Endodermal cell (in vitro differentiated cells): ENCODE measurements around the gene CR1. TPM values are rescaled to one million over a fixed set of nuclear protein-coding genes. Genes with fewer than 3 reads are reported as not detected.
"Not testable (repeated sequence)": the region's sequence is repeated elsewhere in the genome, so short reads cannot be mapped to it uniquely, and the experiment has no call there.

ENCODE experiments used
- DNase-seq: peaks from one replicate; pipeline ENCODE4 v3.0.0-alpha.2; 2017
- H3K27ac ChIP-seq: 2 replicates; pipeline ENCODE4 v1.5.1; 2013; ENCODE audit warnings: mild to moderate bottlenecking, low read depth, low read length, moderate library complexity
- H3K27me3 ChIP-seq: 2 replicates; pipeline ENCODE4 v1.6.1; 2013; ENCODE audit warnings: mild to moderate bottlenecking, low read length, moderate library complexity; ENCODE audit not compliant: insufficient read depth, control insufficient read depth, poor library complexity, severe bottlenecking
- H3K36me3 ChIP-seq: 2 replicates; pipeline ENCODE4 v1.7.0; 2013; ENCODE audit warnings: mild to moderate bottlenecking, low read length, moderate library complexity; ENCODE audit not compliant: control insufficient read depth, insufficient read depth
- H3K4me1 ChIP-seq: one replicate; pipeline ENCODE4 v1.7.0; 2013; ENCODE audit warnings: low read length; ENCODE audit not compliant: control insufficient read depth, insufficient read depth
- H3K4me3 ChIP-seq: 2 replicates; pipeline ENCODE4 v1.5.1; 2013; ENCODE audit warnings: mild to moderate bottlenecking, low read length, moderate library complexity
- H3K9ac ChIP-seq: 2 replicates; pipeline ENCODE4 v1.6.1; 2013; ENCODE audit warnings: mild to moderate bottlenecking, low read length, moderate library complexity; ENCODE audit not compliant: poor library complexity, severe bottlenecking; ENCODE audit errors: extremely low read depth
- H3K9me3 ChIP-seq: 2 replicates; pipeline ENCODE4 v1.6.1; 2013; ENCODE audit warnings: mild to moderate bottlenecking, low read length, moderate library complexity; ENCODE audit not compliant: control insufficient read depth
- H3K27ac Mint-ChIP-seq: 2 replicates; pipeline ENCODE4 v1.8.0; 2020; ENCODE audit warnings: mixed read lengths
- H3K27me3 Mint-ChIP-seq: 2 replicates; pipeline ENCODE4 v1.8.0; 2021; ENCODE audit warnings: mild to moderate bottlenecking, mixed read lengths; ENCODE audit not compliant: insufficient read depth
- H3K36me3 Mint-ChIP-seq: 2 replicates; pipeline ENCODE4 v1.8.0; 2020; ENCODE audit warnings: low read depth, mixed read lengths
- H3K4me1 Mint-ChIP-seq: 2 replicates; pipeline ENCODE4 v1.8.0; 2020; ENCODE audit warnings: mixed read lengths
- H3K4me3 Mint-ChIP-seq: 2 replicates; pipeline ENCODE4 v1.8.0; 2020; ENCODE audit warnings: mild to moderate bottlenecking, moderate library complexity, mixed read lengths
- H3K9me3 Mint-ChIP-seq: 2 replicates; pipeline ENCODE4 v1.8.0; 2020; ENCODE audit warnings: mild to moderate bottlenecking, mixed read lengths
- WGBS, 2 experiments: methylation state at CpG; one replicate each; pipeline versions ENCODE4 v1.1.5 to v1.1.7; 2013; ENCODE audit warnings: missing lambda C conversion rate in 2 of 2, mixed read lengths in 1 of 2; ENCODE audit not compliant: insufficient coverage in 1 of 2, insufficient read length in 1 of 2; 5-methylcytosine and 5-hydroxymethylcytosine counted together
- total RNA-seq, 2 donors: library from RNA; stranded (reverse); fragmentation: NEBNext Ultra II Directional in 1 of 2; extraction: Animal tissue kit (Norgen Biotek cat#: 25700) in 1 of 2; gene quantifications; 2 replicates in 1 of 2; 3 replicates in 1 of 2; pipeline ENCODE4 v1.2.1, GENCODE V29; 2021
- TF ChIP-seq, protein P1 (sequence below): fragments of 200-600 bp; sonication (generic); conservative IDR thresholded peaks from 2 replicates; pipeline ENCODE4 v1.5.0; 2021; ENCODE audit warnings: antibody characterized with exemption, mild to moderate bottlenecking

The CR1 gene
- total RNA-seq, 2 donors from 2014 or later: 0.07 TPM; not detected in 1

DNA sequence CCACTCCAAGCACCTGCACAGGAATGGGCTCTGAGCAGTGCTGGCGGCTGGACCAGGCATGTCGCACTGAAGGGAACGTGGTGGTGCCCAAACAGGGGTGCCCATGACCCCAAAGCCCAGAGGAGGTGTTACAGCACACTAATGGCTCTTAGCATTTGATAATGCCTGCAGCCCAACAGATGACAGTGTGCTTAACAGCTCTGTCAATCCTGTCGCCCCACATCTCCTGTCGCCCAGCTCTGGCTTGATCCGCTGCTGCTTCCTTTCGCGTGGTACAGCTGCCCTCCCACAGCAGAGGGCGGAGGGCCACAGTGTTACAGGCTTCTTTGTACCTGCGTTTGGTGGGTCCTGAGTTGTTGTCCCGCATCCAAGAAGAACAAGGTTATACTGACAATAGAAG, 116.8 kb downstream of the CR1 start:
- no peak overlapping the region for H3K4me3 Mint-ChIP-seq
- no peaks in the 10 kb centered on the region for H3K27me3 Mint-ChIP-seq
- Histone ChIP-seq H3K4me1 (no peaks in the 10 kb centered on the region), H3K9me3 (no peaks in the 10 kb centered on the region), H3K36me3 (no peaks in the 10 kb centered on the region), H3K27ac (no peak overlapping the region), H3K27me3 (no peaks in the 10 kb centered on the region), H3K9ac (no peak overlapping the region), H3K4me3 (no peak overlapping the region)
- no peak overlapping the region for H3K27ac Mint-ChIP-seq
- H3K36me3 Mint-ChIP-seq: no peaks in the 10 kb centered on the region
- TF ChIP-seq, protein P1, sequence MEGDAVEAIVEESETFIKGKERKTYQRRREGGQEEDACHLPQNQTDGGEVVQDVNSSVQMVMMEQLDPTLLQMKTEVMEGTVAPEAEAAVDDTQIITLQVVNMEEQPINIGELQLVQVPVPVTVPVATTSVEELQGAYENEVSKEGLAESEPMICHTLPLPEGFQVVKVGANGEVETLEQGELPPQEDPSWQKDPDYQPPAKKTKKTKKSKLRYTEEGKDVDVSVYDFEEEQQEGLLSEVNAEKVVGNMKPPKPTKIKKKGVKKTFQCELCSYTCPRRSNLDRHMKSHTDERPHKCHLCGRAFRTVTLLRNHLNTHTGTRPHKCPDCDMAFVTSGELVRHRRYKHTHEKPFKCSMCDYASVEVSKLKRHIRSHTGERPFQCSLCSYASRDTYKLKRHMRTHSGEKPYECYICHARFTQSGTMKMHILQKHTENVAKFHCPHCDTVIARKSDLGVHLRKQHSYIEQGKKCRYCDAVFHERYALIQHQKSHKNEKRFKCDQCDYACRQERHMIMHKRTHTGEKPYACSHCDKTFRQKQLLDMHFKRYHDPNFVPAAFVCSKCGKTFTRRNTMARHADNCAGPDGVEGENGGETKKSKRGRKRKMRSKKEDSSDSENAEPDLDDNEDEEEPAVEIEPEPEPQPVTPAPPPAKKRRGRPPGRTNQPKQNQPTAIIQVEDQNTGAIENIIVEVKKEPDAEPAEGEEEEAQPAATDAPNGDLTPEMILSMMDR: no peak
- H3K4me1 Mint-ChIP-seq: no peaks in the 10 kb centered on the region
- WGBS, 2 experiments: 87% methylated on average over 9 to 11 of the region's 11 CpGs
- peaks cover 6% of the 10 kb centered on the region for H3K9me3 Mint-ChIP-seq
- peak; percentile 73 for DNase-seq

DNA sequence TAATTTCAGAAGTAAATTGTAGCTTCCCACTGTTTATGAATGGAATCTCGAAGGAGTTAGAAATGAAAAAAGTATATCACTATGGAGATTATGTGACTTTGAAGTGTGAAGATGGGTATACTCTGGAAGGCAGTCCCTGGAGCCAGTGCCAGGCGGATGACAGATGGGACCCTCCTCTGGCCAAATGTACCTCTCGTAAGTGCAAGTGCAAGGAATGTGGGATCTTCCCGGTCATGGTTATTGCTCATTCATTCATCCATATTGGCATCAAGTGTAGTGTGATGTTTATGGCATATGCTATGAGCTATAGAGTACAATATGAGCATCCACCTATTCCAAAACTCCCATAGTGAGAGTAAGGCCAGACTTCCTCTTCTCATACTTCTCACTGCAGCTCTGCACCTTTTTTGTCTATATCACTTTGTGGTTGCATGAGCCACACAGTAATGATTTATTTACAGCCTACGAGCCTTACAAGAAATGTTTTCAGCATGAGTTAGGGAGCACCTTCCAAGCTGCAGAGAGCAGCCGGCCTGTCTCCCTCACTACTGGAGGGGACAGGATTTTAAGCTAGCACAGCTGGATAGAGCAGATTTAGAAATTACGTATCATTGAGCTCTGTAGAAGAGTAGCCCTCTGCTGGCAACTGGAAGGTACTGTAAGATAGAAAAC, 124.0 kb downstream of the CR1 start:
- no peak overlapping the region for H3K27ac Mint-ChIP-seq

DNA sequence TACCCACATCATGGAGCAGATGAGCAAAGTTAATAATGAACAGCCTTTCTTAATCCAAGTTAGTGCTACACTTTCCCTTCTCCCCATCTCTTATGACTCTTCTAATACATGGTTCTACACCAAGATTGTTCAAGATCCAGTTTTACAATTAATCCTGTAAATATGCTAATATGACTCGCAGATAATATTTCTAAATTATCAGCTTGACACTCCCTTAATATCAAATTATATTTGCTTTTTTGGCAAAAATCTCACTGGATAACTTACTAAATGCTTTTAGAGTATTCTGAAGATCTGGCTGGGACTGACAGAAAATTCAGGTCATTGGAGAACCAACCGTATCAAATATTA, 124.6 kb downstream of the CR1 start:
- Mint-ChIP-seq H3K4me1 (no peaks in the 10 kb centered on the region), H3K27me3 (no peaks in the 10 kb centered on the region), H3K4me3 (no peak overlapping the region), H3K36me3 (no peaks in the 10 kb centered on the region), H3K9me3 (peaks cover 5% of the 10 kb centered on the region), H3K27ac (no peak overlapping the region)
- TF ChIP-seq, protein P1: no peak
- H3K4me3 ChIP-seq: no peak overlapping the region
- peaks cover 1% of the 10 kb centered on the region for H3K9me3 ChIP-seq
- 90% methylated on average over 2 of the region's 2 CpGs; no CpG with 5 or more reads in 1 of the 2 experiments for WGBS, 2 experiments
- no peaks in the 10 kb centered on the region for H3K27me3 ChIP-seq
- no peak overlapping the region for H3K9ac ChIP-seq
- no peaks in the 10 kb centered on the region for H3K4me1 ChIP-seq
- DNase-seq: no peak
- H3K27ac ChIP-seq: no peak overlapping the region
- no peaks in the 10 kb centered on the region for H3K36me3 ChIP-seq

More for the DNA sequence above, 124.0 kb downstream of the CR1 start:
- H3K36me3 Mint-ChIP-seq: no peaks in the 10 kb centered on the region
- Histone ChIP-seq H3K36me3 (no peaks in the 10 kb centered on the region), H3K9ac (no peak overlapping the region), H3K4me3 (no peak overlapping the region), H3K4me1 (no peaks in the 10 kb centered on the region), H3K9me3 (no peaks in the 10 kb centered on the region), H3K27me3 (no peaks in the 10 kb centered on the region), H3K27ac (no peak overlapping the region)
- DNase-seq: peak; percentile 63
- no peak overlapping the region for H3K4me3 Mint-ChIP-seq
- 58 to 69% methylated on average over 5 to 7 of the region's 7 CpGs for WGBS, 2 experiments
- H3K9me3 Mint-ChIP-seq: peaks cover under 1% of the 10 kb centered on the region
- H3K27me3 Mint-ChIP-seq: no peaks in the 10 kb centered on the region
- no peaks in the 10 kb centered on the region for H3K4me1 Mint-ChIP-seq
- TF ChIP-seq, protein P1: peak; percentile 83

DNA sequence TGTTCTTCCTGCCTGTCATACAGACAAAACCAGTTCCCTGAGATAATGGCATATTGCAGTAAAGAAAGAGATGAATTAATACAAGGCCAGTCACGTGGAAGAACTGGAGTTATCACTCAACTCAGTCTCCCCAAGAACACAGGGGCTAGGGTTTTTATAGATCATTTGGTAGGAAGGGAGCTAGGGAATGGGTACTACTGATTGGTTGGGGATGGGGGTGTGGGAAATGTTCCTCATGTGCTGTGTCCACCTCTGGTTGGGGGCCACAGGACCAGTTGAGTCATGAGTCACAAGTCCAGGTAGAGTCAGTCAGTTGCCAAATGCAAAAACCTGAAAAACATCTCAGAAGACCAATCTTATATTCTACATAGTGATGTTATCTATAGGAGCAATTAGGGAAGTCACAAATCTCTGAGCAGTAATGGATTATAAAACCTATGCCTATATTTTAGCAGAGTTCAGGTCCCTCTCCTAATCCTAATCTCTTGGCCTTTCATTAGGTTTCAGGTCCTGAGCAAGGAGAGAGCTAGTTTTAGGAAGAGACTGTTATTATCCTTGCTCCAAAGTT, 129.6 kb downstream of the CR1 start:
- H3K4me1 Mint-ChIP-seq, H3K9me3 ChIP-seq, H3K4me1 ChIP-seq, H3K9me3 Mint-ChIP-seq, H3K36me3 Mint-ChIP-seq, H3K27ac Mint-ChIP-seq, H3K4me3 ChIP-seq, H3K27me3 ChIP-seq, H3K36me3 ChIP-seq, H3K4me3 Mint-ChIP-seq, H3K27ac ChIP-seq, DNase-seq, H3K9ac ChIP-seq, H3K27me3 Mint-ChIP-seq: not testable (repeated sequence)
- no CpG with 5 or more reads among the region's 1 CpG for WGBS, 2 experiments
